Ishikawa (cell line): ENCODE results near the gene POLH.

ENCODE experiments used
- CEBPB ChIP-seq: IDR thresholded peaks from 2 replicates; pipeline ENCODE4 v1.6.1; 2012
- CREB1 ChIP-seq: IDR thresholded peaks from 2 replicates; pipeline ENCODE4 v1.6.1; 2012; ENCODE audit warnings: low read depth
- EGR1 ChIP-seq: IDR thresholded peaks from 2 replicates; pipeline ENCODE4 v1.6.1; 2012
- EP300 ChIP-seq: IDR thresholded peaks from 2 replicates; pipeline ENCODE4 v1.6.1; 2012; ENCODE audit warnings: borderline replicate concordance
- FOXM1 ChIP-seq: IDR thresholded peaks from 2 replicates; pipeline ENCODE4 v1.6.1; 2012; ENCODE audit warnings: low read depth, borderline replicate concordance
- NFIC ChIP-seq: IDR thresholded peaks from 2 replicates; pipeline ENCODE4 v1.6.1; 2012
- RAD21 ChIP-seq: IDR thresholded peaks from 2 replicates; pipeline ENCODE4 v1.6.1; 2012; ENCODE audit warnings: low read depth
- TAF1 ChIP-seq: IDR thresholded peaks from 2 replicates; pipeline ENCODE4 v1.6.1; 2012; ENCODE audit warnings: low read depth, mild to moderate bottlenecking
- TCF12 ChIP-seq: IDR thresholded peaks from 2 replicates; pipeline ENCODE4 v1.6.1; 2012; ENCODE audit warnings: low read depth
- TEAD4 ChIP-seq: IDR thresholded peaks from 2 replicates; pipeline ENCODE4 v1.6.1; 2012
- YY1 ChIP-seq: IDR thresholded peaks from 2 replicates; pipeline ENCODE4 v1.6.1; 2012; ENCODE audit warnings: low read depth
- ZBTB7A ChIP-seq: IDR thresholded peaks from 2 replicates; pipeline ENCODE4 v1.6.1; 2012; ENCODE audit warnings: low read depth
- TF ChIP-seq, protein P1 (sequence below): IDR thresholded peaks from 2 replicates; pipeline ENCODE4 v1.6.1; 2012
- TF ChIP-seq, protein P2 (sequence below): IDR thresholded peaks from 2 replicates; pipeline ENCODE4 v1.6.1; 2012; ENCODE audit warnings: low read depth, mild to moderate bottlenecking
- TF ChIP-seq, protein P3 (sequence below): IDR thresholded peaks from 2 replicates; pipeline ENCODE4 v1.6.1; 2012

Gene POLH

DNA sequence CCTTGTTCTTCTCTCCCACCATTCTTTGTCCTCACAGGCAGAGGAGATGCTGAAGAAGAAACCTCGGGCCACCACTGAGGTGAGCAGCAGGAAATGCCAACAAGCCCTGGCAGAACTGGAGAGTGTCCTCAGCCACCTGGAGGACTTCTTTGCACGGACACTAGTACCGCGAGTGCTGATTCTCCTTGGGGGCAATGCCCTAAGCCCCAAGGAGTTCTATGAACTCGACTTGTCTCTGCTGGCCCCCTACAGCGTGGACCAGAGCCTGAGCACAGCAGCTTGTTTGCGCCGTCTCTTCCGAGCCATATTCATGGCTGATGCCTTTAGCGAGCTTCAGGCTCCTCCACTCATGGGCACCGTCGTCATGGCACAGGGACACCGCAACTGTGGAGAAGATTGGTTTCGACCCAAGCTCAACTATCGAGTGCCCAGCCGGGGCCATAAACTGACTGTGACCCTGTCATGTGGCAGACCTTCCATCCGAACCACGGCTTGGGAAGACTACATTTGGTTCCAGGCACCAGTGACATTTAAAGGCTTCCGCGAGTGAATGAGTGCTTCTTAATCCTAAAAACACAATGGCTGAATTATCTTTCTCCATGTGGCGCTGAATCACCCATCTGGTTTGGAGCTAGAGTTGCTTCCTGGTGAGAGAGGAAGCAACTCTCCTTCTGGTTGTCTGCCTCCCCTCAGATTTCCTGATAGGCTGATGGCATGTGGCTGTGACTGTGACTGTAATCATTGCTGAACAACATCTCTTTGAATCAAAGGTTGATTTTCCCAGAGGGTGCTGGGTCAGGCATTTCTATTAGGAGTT is 64.2 kb downstream of the POLH start:
- TF ChIP-seq EP300 (no peak), TCF12 (no peak), CEBPB (no peak), TEAD4 (no peak), EGR1 (no peak), FOXM1 (no peak), TAF1 (no peak), NFIC (no peak), RAD21 (no peak), ZBTB7A (no peak), YY1 (no peak), CREB1 (no peak)
- TF ChIP-seq, protein P1, sequence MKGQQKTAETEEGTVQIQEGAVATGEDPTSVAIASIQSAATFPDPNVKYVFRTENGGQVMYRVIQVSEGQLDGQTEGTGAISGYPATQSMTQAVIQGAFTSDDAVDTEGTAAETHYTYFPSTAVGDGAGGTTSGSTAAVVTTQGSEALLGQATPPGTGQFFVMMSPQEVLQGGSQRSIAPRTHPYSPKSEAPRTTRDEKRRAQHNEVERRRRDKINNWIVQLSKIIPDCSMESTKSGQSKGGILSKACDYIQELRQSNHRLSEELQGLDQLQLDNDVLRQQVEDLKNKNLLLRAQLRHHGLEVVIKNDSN: no peak
- TF ChIP-seq, protein P2, sequence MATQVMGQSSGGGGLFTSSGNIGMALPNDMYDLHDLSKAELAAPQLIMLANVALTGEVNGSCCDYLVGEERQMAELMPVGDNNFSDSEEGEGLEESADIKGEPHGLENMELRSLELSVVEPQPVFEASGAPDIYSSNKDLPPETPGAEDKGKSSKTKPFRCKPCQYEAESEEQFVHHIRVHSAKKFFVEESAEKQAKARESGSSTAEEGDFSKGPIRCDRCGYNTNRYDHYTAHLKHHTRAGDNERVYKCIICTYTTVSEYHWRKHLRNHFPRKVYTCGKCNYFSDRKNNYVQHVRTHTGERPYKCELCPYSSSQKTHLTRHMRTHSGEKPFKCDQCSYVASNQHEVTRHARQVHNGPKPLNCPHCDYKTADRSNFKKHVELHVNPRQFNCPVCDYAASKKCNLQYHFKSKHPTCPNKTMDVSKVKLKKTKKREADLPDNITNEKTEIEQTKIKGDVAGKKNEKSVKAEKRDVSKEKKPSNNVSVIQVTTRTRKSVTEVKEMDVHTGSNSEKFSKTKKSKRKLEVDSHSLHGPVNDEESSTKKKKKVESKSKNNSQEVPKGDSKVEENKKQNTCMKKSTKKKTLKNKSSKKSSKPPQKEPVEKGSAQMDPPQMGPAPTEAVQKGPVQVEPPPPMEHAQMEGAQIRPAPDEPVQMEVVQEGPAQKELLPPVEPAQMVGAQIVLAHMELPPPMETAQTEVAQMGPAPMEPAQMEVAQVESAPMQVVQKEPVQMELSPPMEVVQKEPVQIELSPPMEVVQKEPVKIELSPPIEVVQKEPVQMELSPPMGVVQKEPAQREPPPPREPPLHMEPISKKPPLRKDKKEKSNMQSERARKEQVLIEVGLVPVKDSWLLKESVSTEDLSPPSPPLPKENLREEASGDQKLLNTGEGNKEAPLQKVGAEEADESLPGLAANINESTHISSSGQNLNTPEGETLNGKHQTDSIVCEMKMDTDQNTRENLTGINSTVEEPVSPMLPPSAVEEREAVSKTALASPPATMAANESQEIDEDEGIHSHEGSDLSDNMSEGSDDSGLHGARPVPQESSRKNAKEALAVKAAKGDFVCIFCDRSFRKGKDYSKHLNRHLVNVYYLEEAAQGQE: no peak
- TF ChIP-seq, protein P3, sequence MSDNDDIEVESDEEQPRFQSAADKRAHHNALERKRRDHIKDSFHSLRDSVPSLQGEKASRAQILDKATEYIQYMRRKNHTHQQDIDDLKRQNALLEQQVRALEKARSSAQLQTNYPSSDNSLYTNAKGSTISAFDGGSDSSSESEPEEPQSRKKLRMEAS: no peak

DNA sequence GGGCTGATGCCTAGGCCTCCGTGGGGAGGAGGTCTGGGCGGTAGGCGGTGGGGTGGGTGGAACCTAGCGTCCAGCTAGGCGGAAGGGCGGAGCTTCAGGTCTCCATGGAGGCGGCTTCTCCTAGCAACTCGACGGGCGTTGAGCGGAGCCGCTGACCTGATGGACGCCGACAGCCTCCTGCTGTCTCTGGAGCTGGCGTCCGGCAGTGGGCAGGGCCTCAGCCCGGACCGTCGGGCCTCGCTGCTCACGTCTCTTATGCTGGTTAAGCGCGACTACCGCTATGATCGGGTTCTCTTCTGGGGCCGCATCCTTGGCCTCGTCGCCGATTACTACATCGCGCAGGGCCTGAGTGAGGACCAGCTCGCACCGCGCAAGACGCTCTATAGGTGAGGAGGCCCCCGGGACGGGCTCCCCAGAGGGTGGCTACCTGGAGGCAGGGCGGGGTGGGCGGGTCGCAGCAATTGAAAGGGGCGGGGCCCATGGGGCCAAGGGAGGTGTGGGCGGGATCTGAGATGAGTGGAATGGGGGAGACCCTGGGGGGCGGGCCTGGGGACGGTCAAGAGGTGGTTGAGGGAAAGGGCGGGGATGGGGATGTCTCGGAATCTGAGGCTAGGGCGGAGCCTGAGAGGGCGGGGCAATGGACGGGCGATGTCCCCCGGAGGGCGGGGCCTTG is 69.1 kb downstream of the POLH start, which contains the start of gene RSPH9:
Gene RSPH9, plus strand, starts transcription at position 97 of the 673 bp plus-strand sequence. Its CDS starts 63 bp downstream, at position 160.
- TF ChIP-seq RAD21 (no peak), TCF12 (no peak), FOXM1 (no peak)
- TF ChIP-seq, protein P2: no peak

DNA sequence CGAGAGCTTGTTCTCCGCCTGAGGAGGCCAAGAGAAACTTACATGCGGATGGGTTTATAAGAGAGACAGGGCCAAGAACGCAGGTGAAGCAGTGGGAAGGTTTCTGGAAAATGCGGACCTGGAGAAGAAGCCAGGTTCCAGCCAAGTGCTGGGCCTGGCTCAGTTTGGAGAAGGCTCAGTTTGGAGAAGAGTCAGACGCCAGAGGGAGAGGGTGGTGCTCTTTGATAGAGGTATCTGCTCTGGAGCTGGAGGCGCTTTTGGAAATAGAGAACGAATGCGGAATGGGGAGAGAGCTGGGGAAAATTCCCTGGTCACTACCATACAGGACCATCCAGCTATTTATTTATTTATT is 69.6 kb downstream of the POLH start:
- TF ChIP-seq CREB1 (no peak), TCF12 (no peak)
- TF ChIP-seq, protein P2: no peak
- TF ChIP-seq, protein P1: no peak

DNA sequence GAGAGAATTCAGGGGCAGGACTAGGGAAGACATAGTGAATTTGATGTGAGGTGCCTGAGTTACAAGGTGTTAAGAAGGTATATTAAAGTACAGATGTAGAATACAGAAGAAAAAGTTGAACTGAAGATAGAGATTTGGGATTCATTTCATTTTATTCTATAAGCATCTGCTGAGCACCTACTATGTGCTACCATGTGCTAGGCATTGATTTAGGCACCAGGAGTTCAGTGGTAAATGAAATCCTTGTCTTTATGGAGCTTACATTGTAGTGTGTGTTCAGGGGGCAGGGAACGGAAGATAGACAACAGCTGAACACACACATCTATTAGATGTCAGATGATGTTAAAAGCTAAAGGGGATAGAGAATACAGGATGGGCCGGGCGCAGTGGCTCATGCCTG is 71.6 kb downstream of the POLH start:
- TF ChIP-seq ZBTB7A (no peak), NFIC (no peak), TEAD4 (no peak), CREB1 (no peak), EGR1 (no peak), CEBPB (no peak), EP300 (no peak), TAF1 (no peak), YY1 (no peak)

DNA sequence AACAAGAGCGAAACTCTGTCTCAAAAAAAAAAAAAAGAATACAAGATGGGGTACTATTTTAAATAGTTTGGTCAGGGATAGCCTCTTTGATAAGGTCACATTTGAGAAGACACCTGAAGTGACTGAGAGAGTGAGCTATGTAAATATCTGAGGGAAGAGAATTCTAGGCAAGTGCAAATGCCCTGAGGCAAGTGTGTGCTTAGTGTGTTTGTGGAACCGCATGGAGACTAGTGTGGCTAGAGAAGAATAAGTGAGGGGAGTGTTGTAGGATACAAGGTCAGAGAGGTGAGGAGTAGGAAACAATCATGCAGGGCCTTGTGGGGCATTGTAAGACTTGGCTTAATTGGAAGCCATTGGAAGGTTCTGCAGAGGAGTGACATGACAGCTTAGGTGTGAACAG is 72.3 kb downstream of the POLH start:
- TF ChIP-seq NFIC (no peak), TEAD4 (no peak), RAD21 (no peak), YY1 (no peak), TAF1 (no peak), TCF12 (no peak), ZBTB7A (no peak), CEBPB (no peak), CREB1 (no peak)
- TF ChIP-seq, protein P1: no peak
- TF ChIP-seq, protein P2: no peak
